PFSK-1 (cell line): ENCODE results near the gene CEMIP2.

Experiments
- FOXP2 ChIP-seq: optimal IDR thresholded peaks from 2 replicates; pipeline ENCODE3; 2011; ENCODE audit warnings: borderline replicate concordance, control low read depth, inconsistent platforms; ENCODE audit not compliant: insufficient read depth; ENCODE audit errors: extremely low read length, extremely low read depth
- POLR2AphosphoS5 ChIP-seq: IDR thresholded peaks from 2 replicates; pipeline ENCODE4 v1.6.1; 2012; ENCODE audit warnings: low read depth, mild to moderate bottlenecking, control low read depth, low read length, moderate library complexity
- TAF1 ChIP-seq: IDR thresholded peaks from 2 replicates; pipeline ENCODE4 v1.6.1; 2012; ENCODE audit warnings: low read length, control low read depth, borderline replicate concordance; ENCODE audit not compliant: insufficient read depth
- TF ChIP-seq, protein P1 (sequence below), 2 experiments: IDR thresholded peaks; 2 replicates each; pipeline versions ENCODE4 v1.6.1 to v1.8.0; 2011 to 2012; ENCODE audit warnings: low read depth in 2 of 2, low read length in 2 of 2, control low read depth in 1 of 2, inconsistent platforms in 1 of 2, mild to moderate bottlenecking in 1 of 2, moderate library complexity in 1 of 2; ENCODE audit not compliant: insufficient read depth in 1 of 2

DNA sequence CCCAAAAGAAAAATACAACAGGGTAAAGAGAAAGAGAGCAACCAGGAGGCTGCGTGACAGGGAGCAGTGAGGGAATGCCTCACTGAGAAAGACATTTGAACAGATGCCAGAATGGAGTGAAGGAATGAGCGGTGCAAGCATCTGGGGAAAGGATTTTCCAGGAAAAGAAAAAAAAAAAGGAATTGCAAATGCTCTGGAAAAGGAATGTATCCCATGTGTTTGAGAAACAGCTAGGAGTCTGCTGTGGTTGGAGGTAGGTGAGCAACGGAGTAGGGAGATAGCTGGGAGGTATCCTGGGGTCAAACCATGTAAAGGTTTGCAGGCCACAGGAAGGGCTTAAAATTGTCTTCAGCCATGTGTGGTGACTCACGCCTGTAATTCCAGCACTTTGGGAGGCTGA, 23.6 kb upstream of the CEMIP2 start:
- TF ChIP-seq POLR2AphosphoS5 (no peak), FOXP2 (no peak), TAF1 (no peak)
- TF ChIP-seq, protein P1, sequence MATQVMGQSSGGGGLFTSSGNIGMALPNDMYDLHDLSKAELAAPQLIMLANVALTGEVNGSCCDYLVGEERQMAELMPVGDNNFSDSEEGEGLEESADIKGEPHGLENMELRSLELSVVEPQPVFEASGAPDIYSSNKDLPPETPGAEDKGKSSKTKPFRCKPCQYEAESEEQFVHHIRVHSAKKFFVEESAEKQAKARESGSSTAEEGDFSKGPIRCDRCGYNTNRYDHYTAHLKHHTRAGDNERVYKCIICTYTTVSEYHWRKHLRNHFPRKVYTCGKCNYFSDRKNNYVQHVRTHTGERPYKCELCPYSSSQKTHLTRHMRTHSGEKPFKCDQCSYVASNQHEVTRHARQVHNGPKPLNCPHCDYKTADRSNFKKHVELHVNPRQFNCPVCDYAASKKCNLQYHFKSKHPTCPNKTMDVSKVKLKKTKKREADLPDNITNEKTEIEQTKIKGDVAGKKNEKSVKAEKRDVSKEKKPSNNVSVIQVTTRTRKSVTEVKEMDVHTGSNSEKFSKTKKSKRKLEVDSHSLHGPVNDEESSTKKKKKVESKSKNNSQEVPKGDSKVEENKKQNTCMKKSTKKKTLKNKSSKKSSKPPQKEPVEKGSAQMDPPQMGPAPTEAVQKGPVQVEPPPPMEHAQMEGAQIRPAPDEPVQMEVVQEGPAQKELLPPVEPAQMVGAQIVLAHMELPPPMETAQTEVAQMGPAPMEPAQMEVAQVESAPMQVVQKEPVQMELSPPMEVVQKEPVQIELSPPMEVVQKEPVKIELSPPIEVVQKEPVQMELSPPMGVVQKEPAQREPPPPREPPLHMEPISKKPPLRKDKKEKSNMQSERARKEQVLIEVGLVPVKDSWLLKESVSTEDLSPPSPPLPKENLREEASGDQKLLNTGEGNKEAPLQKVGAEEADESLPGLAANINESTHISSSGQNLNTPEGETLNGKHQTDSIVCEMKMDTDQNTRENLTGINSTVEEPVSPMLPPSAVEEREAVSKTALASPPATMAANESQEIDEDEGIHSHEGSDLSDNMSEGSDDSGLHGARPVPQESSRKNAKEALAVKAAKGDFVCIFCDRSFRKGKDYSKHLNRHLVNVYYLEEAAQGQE (IDR thresholded peaks at IDR 0.05; ENCODE audit: insufficient read depth in 1 of 2, low read depth in 2 of 2, low read length in 2 of 2): no peak
